Liver (tissue), 3 donors: Measurements from ENCODE around the gene BTBD7.

Experiments used
- CTCF ChIP-seq: fragments of 150-350 bp; IDR thresholded peaks from 2 replicates; pipeline ENCODE4 v1.5.1; 2017; ENCODE audit warnings: improper control_type of control experiment, low read depth, low read length; ENCODE audit not compliant: missing input control
- FOXA2 ChIP-seq: IDR thresholded peaks from 2 replicates; pipeline ENCODE4 v1.6.1; 2016; ENCODE audit warnings: antibody characterized with exemption
- REST ChIP-seq: IDR thresholded peaks from 2 replicates; pipeline ENCODE4 v1.6.1; 2016; ENCODE audit warnings: antibody characterized with exemption, mild to moderate bottlenecking
- RXRA ChIP-seq, 2 donors: IDR thresholded peaks; 2 replicates each; pipeline ENCODE4 v1.6.1; 2017 to 2018; ENCODE audit warnings: antibody characterized with exemption in 2 of 2, mild to moderate bottlenecking in 1 of 2
- SP1 ChIP-seq: IDR thresholded peaks from 2 replicates; pipeline ENCODE4 v1.6.1; 2018; ENCODE audit warnings: antibody characterized with exemption, mild to moderate bottlenecking
- TAF1 ChIP-seq: conservative IDR thresholded peaks from 2 replicates; pipeline ENCODE4 v1.6.1; 2016; ENCODE audit warnings: antibody characterized with exemption, mild to moderate bottlenecking
- YY1 ChIP-seq: IDR thresholded peaks from 2 replicates; pipeline ENCODE4 v1.6.1; 2016; ENCODE audit warnings: antibody characterized with exemption, mild to moderate bottlenecking
- donor health status: healthy.
- donor health status: healthy.

GRCh38 chr14:93223565-93223964 is 109.3 kb downstream of the BTBD7 start:
- TF ChIP-seq SP1 (no peak), CTCF (no peak), RXRA (IDR thresholded peaks at IDR 0.05) (no peak), TAF1 (no peak), REST (no peak), FOXA2 (no peak), YY1 (no peak)
